GM19193 (cell line): ENCODE data around the gene KRT73.

Experiments
- POLR2A ChIP-seq: IDR thresholded peaks from 4 replicates; pipeline ENCODE4 v1.6.1; 2011; ENCODE audit not compliant: insufficient read depth, insufficient read length; ENCODE audit errors: extremely low read depth

KRT73 gene

GRCh38 chr12:52616680-52617402 lies 1.5 kb downstream of the KRT73 start:
- TF ChIP-seq POLR2A = no peak

GRCh38 chr12:52615912-52616311 lies 2.4 kb downstream of the KRT73 start:
- no peak for TF ChIP-seq POLR2A

GRCh38 chr12:52615208-52615868 lies 3.0 kb downstream of the KRT73 start:
- TF ChIP-seq POLR2A = no peak

GRCh38 chr12:52614381-52615207 lies 3.8 kb downstream of the KRT73 start:
- TF ChIP-seq POLR2A = no peak

GRCh38 chr12:52613384-52614030 lies 4.9 kb downstream of the KRT73 start:
- no peak for TF ChIP-seq POLR2A

GRCh38 chr12:52612431-52613383 lies 5.7 kb downstream of the KRT73 start:
- no peak for TF ChIP-seq POLR2A

GRCh38 chr12:52611080-52611468 lies 7.3 kb downstream of the KRT73 start:
- no peak for TF ChIP-seq POLR2A

- no peak for TF ChIP-seq POLR2A
Measured at GRCh38 chr12:52608826-52609630, 9.3 kb downstream of the KRT73 start.

- no peak for TF ChIP-seq POLR2A
Measured at GRCh38 chr12:52608161-52608560, 10.2 kb downstream of the KRT73 start.

- TF ChIP-seq POLR2A = no peak
Measured at GRCh38 chr12:52607314-52607713, 11.0 kb downstream of the KRT73 start.

GRCh38 chr12:52606581-52607218 lies 11.7 kb downstream of the KRT73 start:
- TF ChIP-seq POLR2A = no peak

GRCh38 chr12:52606096-52606495 lies 12.3 kb downstream of the KRT73 start:
- no peak for TF ChIP-seq POLR2A

GRCh38 chr12:52605542-52605941 lies 12.8 kb downstream of the KRT73 start:
- TF ChIP-seq POLR2A = no peak

GRCh38 chr12:52604859-52605258 lies 13.5 kb downstream of the KRT73 start:
- TF ChIP-seq POLR2A = no peak
